ENCODE data around the gene TMEM51.

- TF ChIP-seq CTCF (conservative IDR thresholded peaks at IDR 0.05; ENCODE audit: low read depth, low read length) = no peak
- no peak for TF ChIP-seq RCOR1 (IDR thresholded peaks at IDR 0.05; ENCODE audit: insufficient replicate concordance, low read length)
- no peak for TF ChIP-seq POLR2A (IDR thresholded peaks at IDR 0.05; ENCODE audit: low read depth, low read length)
- no peak for TF ChIP-seq MXI1 (IDR thresholded peaks at IDR 0.05; ENCODE audit: borderline replicate concordance, low read depth, low read length)
- TF ChIP-seq SMC3 (IDR thresholded peaks at IDR 0.05; ENCODE audit: low read depth, low read length) = no peak
- no peak for TF ChIP-seq CHD1 (IDR thresholded peaks at IDR 0.05; ENCODE audit: low read depth, low read length)
- no peak for TF ChIP-seq RFX5 (IDR thresholded peaks at IDR 0.05; ENCODE audit: low read depth, low read length)
- TF ChIP-seq RAD21 (IDR thresholded peaks at IDR 0.05; ENCODE audit: low read length) = no peak
- no peak for TF ChIP-seq BHLHE40 (IDR thresholded peaks at IDR 0.05; ENCODE audit: low read depth, low read length)
- no peak for TF ChIP-seq USF2 (IDR thresholded peaks at IDR 0.05; ENCODE audit: low read depth, low read length)
- TF ChIP-seq FOS (IDR thresholded peaks at IDR 0.05; ENCODE audit: low read depth, low read length) = no peak
- no peak for TF ChIP-seq MAZ (IDR thresholded peaks at IDR 0.05; ENCODE audit: borderline replicate concordance, low read depth, low read length)
- TF ChIP-seq NFE2L2 (IDR thresholded peaks at IDR 0.05; ENCODE audit: low read depth, low read length) = no peak
These were observed 103.8 kb downstream of the TMEM51 start for GRCh38 chr1:15257309-15257708.

Data from IMR-90 (cell line).